T-cell (primary cell): ENCODE data around the gene DPM1. TPM values are rescaled to one million over a fixed set of nuclear protein-coding genes. Genes with fewer than 3 reads are reported as not detected.
A peak's percentile ranks its signal among the peaks of the same experiment; 100 is the strongest.

Source experiments
- ATAC-seq, 4 experiments: fragments of 200-7000 bp in 3 of 4; fragments of 150-1000 bp in 1 of 4; cut with Tn5 transposase; replicated peaks in 1 of 4; 1 replicate in 3 of 4; 2 replicates in 1 of 4; pipeline ENCODE4 v1.10.0; 2021; ENCODE audit warnings: moderate library complexity in 3 of 4, mild to moderate bottlenecking in 2 of 4, moderate number of reproducible peaks in 1 of 4
- CTCF ChIA-PET, 2 donors: fragments of 300-600 bp; sonication (Branson Sonifier 250); formaldehyde crosslinking; loops; one replicate each; lab custom pipeline; 2022; ENCODE audit warnings: antibody characterized with exemption in 2 of 2; lab: Charles Lee
- POLR2A ChIA-PET, 2 donors: fragments of 300-600 bp; sonication (Branson Sonifier 250); formaldehyde crosslinking; loops; one replicate each; lab custom pipeline; 2022; ENCODE audit warnings: antibody characterized with exemption in 2 of 2; lab: Charles Lee
- DNase-seq, 35 experiments: peaks; one replicate each; pipeline versions ENCODE4 v3.0.0 to v3.0.0-alpha.2; 2013 to 2023
- H3K27ac ChIP-seq: one replicate; pipeline ENCODE4 v1.5.1; 2013; ENCODE audit warnings: low read length
- H3K27me3 ChIP-seq, 2 experiments: replicated peaks in 1 of 2; 1 replicate in 1 of 2; 2 replicates in 1 of 2; pipeline versions ENCODE4 v1.6.1 to v1.7.0; 2013; ENCODE audit warnings: low read length in 1 of 2, mixed read lengths in 1 of 2; ENCODE audit not compliant: control insufficient read depth in 2 of 2, insufficient read depth in 2 of 2; ENCODE audit errors: extremely low read depth in 1 of 2
- H3K36me3 ChIP-seq, 2 donors: 1 replicate in 1 of 2; 2 replicates in 1 of 2; pipeline versions ENCODE4 v1.6.1 to v1.7.0; 2013; ENCODE audit warnings: low read length in 1 of 2; ENCODE audit not compliant: control insufficient read depth in 2 of 2, insufficient read depth in 1 of 2; ENCODE audit errors: extremely low read depth in 1 of 2
- H3K4me1 ChIP-seq, 2 experiments: 1 replicate in 1 of 2; 2 replicates in 1 of 2; pipeline versions ENCODE4 v1.6.1 to v1.7.0; 2013; ENCODE audit warnings: low read length in 2 of 2, mixed read lengths in 1 of 2; ENCODE audit not compliant: insufficient read depth in 2 of 2, control insufficient read depth in 1 of 2; ENCODE audit errors: extremely low read depth in 1 of 2
- H3K4me3 ChIP-seq, 2 donors: 1 replicate in 1 of 2; 2 replicates in 1 of 2; pipeline versions ENCODE4 v1.5.1 to v1.7.0; 2013; ENCODE audit warnings: mild to moderate bottlenecking in 2 of 2, low read length in 1 of 2, moderate library complexity in 1 of 2; ENCODE audit not compliant: control insufficient read depth in 1 of 2; ENCODE audit errors: extremely low read depth in 1 of 2
- H3K9me3 ChIP-seq: 2 replicates; pipeline ENCODE4 v1.7.0; 2013
- H3K27ac Mint-ChIP-seq, 2 donors: one replicate each; pipeline ENCODE4 v1.8.0; 2020 to 2021; ENCODE audit warnings: mild to moderate bottlenecking in 2 of 2, mixed read lengths in 2 of 2
- H3K27me3 Mint-ChIP-seq, 2 donors: one replicate each; pipeline ENCODE4 v1.8.0; 2021 to 2022; ENCODE audit warnings: mixed read lengths in 2 of 2
- H3K36me3 Mint-ChIP-seq: one replicate; pipeline ENCODE4 v1.8.0; 2021; ENCODE audit warnings: mixed read lengths
- H3K4me1 Mint-ChIP-seq, 3 donors: one replicate each; pipeline ENCODE4 v1.8.0; 2020 to 2022; ENCODE audit warnings: mixed read lengths in 3 of 3, mild to moderate bottlenecking in 1 of 3
- H3K4me3 Mint-ChIP-seq, 3 donors: one replicate each; pipeline ENCODE4 v1.8.0; 2020 to 2022; ENCODE audit warnings: mild to moderate bottlenecking in 3 of 3, mixed read lengths in 3 of 3, moderate library complexity in 3 of 3
- H3K9me3 Mint-ChIP-seq, 3 donors: one replicate each; pipeline ENCODE4 v1.8.0; 2020 to 2022; ENCODE audit warnings: mixed read lengths in 3 of 3
- WGBS: methylation state at CpG from one replicate; pipeline ENCODE4 v1.1.5; 2013; ENCODE audit warnings: missing lambda C conversion rate; ENCODE audit not compliant: insufficient coverage; 5-methylcytosine and 5-hydroxymethylcytosine counted together
- total RNA-seq, 35 experiments: library from RNA in 6 of 35; stranded (reverse) in 6 of 35; fragments of 120-200 nt in 1 of 35; gene quantifications; one replicate each; pipeline versions ENCODE4 v1.2.1 to v1.2.4 and lab custom pipeline; 2013 to 2026

DPM1 gene
- total RNA-seq, 5 donors from 2014 or later (not counting 1 experiment from before 2014, with no cell fraction given): 23.1 to 37.6 (median 33.4) TPM

GRCh38 chr20:50930976-50931305 lies 27.4 kb downstream of the DPM1 start:
- no peaks in the 10 kb centered on the region for H3K9me3 ChIP-seq
- Mint-ChIP-seq H3K36me3 (peaks cover 35% of the 10 kb centered on the region), H3K4me3 (peak overlapping the region; percentile 84 to 96 (median 86)), H3K27me3 (no peaks in the 10 kb centered on the region), H3K9me3 (no peaks in the 10 kb centered on the region), H3K4me1 (peaks cover 42 to 46% (median 43%) of the 10 kb centered on the region in 3 donors), H3K27ac (peak overlapping the region; percentile 86 to 98)
- DNase-seq (peak in 23 of 35 experiments; percentile 50 to 88 (median 71)), ATAC-seq (peak; percentile 50 to 65 (median 54))
- peak overlapping the region; percentile 91 to 95 for H3K4me3 ChIP-seq
- H3K27ac ChIP-seq: peak overlapping the region; percentile 100
- H3K4me1 ChIP-seq: peaks cover 25 to 33% of the 10 kb centered on the region in 2 experiments
- under 1% methylated on average over 21 of the region's 45 CpGs for WGBS
- H3K27me3 ChIP-seq: no peaks in the 10 kb centered on the region
- ChIA-PET CTCF (interaction anchor here (0.6 to 4.1 kb wide), 14 partner anchors 11 to 611 kb away, joined by 3 to 56 read pairs (median 7); partner anchors contain the start of genes BCAS4 (in 1 of the 2), DPM1 (in 1 of the 2) and MOCS3 (in 1 of the 2)), POLR2A (interaction anchor here (0.6 to 2.1 kb wide), 10 partner anchors 10 to 1255 kb away, joined by 4 to 41 read pairs (median 6); partner anchors contain the start of genes DPM1 (in 2 of the 2), MOCS3 (in 2 of the 2) and BCAS4 (in 1 of the 2))
- H3K36me3 ChIP-seq: peaks cover 0 to 21% of the 10 kb centered on the region in 2 donors

GRCh38 chr20:50930139-50930975 lies 28.0 kb downstream of the DPM1 start:
- Mint-ChIP-seq H3K36me3 (peaks cover 32% of the 10 kb centered on the region), H3K4me1 (peaks cover 48 to 52% (median 49%) of the 10 kb centered on the region in 3 donors), H3K9me3 (no peaks in the 10 kb centered on the region), H3K4me3 (peak overlapping the region; percentile 93 to 96 (median 95)), H3K27me3 (no peaks in the 10 kb centered on the region), H3K27ac (peak overlapping the region; percentile 91 to 92)
- DNase-seq (peak in 14 of 35 experiments; percentile 2 to 31 (median 10)), ATAC-seq (peak in 1 of 4 experiments; percentile 18)
- Histone ChIP-seq H3K4me3 (peak overlapping the region; percentile 74 to 91), H3K36me3 (peaks cover 0 to 21% of the 10 kb centered on the region in 2 donors), H3K27me3 (no peaks in the 10 kb centered on the region), H3K27ac (peak overlapping the region; percentile 39), H3K9me3 (no peaks in the 10 kb centered on the region), H3K4me1 (peaks cover 31 to 34% of the 10 kb centered on the region in 2 experiments)
- WGBS: under 1% methylated on average over 73 of the region's 79 CpGs
- ChIA-PET POLR2A (interaction anchor here (0.6 to 2.1 kb wide), 12 partner anchors 12 to 1254 kb away, joined by 3 to 41 read pairs (median 6); partner anchors contain the start of genes DPM1 (in 2 of the 2) and MOCS3 (in 2 of the 2)), CTCF (interaction anchor here (0.6 to 4.1 kb wide), 24 partner anchors 10 to 1291 kb away, joined by 3 to 56 read pairs (median 5); partner anchors contain the start of genes BCAS4 (in 2 of the 2), DPM1 (in 2 of the 2) and MOCS3 (in 1 of the 2))

- H3K36me3 Mint-ChIP-seq: peaks cover 29% of the 10 kb centered on the region
These were observed 28.8 kb downstream of the DPM1 start for GRCh38 chr20:50929299-50930138.

GRCh38 chr20:50928469-50928868 lies 29.9 kb downstream of the DPM1 start:
- no CpG with 5 or more reads among the region's 5 CpGs for WGBS
- Mint-ChIP-seq H3K36me3 (peaks cover 23% of the 10 kb centered on the region), H3K4me1 (peaks cover 67 to 69% (median 67%) of the 10 kb centered on the region in 3 donors), H3K9me3 (no peaks in the 10 kb centered on the region), H3K27me3 (no peaks in the 10 kb centered on the region), H3K4me3 (peak overlapping the region; percentile 93 to 96 (median 95)), H3K27ac (peak overlapping the region in 1 of 2 donors; percentile 92)
- H3K4me3 ChIP-seq: peak overlapping the region in 1 of 2 donors; percentile 69
- peaks cover 0 to 11% of the 10 kb centered on the region in 2 donors for H3K36me3 ChIP-seq
- H3K27me3 ChIP-seq: no peaks in the 10 kb centered on the region
- CTCF ChIA-PET: interaction anchor here in 1 of 2 donors (0.8 to 4.1 kb wide), 9 partner anchors 8 to 138 kb away, joined by 3 to 56 read pairs (median 9); partner anchors contain the start of gene BCAS4
- H3K27ac ChIP-seq: no peak overlapping the region
- POLR2A ChIA-PET: interaction anchor here in 1 of 2 donors (0.6 to 1.6 kb wide), 3 partner anchors 12 to 128 kb away, joined by 3 to 12 read pairs (median 3); partner anchors contain the start of genes DPM1 and MOCS3
- DNase-seq (no peak), ATAC-seq (no peak)
- no peaks in the 10 kb centered on the region for H3K9me3 ChIP-seq
- H3K4me1 ChIP-seq: peaks cover 36 to 40% of the 10 kb centered on the region in 2 experiments

More at GRCh38 chr20:50929299-50930138, 28.8 kb downstream of the DPM1 start:
- no peaks in the 10 kb centered on the region for H3K9me3 Mint-ChIP-seq
- H3K4me1 Mint-ChIP-seq: peaks cover 56 to 60% (median 57%) of the 10 kb centered on the region in 3 donors
- 24% methylated on average over 4 of the region's 13 CpGs for WGBS
- H3K27ac ChIP-seq: peak overlapping the region; percentile 47
- peak overlapping the region; percentile 91 to 92 for H3K27ac Mint-ChIP-seq
- ChIA-PET CTCF (interaction anchor here (0.6 to 4.1 kb wide), 27 partner anchors 9 to 1290 kb away, joined by 3 to 56 read pairs (median 4); partner anchors contain the start of genes BCAS4 (in 2 of the 2), DPM1 (in 2 of the 2) and MOCS3 (in 1 of the 2)), POLR2A (interaction anchor here (0.6 to 1.6 kb wide), 7 partner anchors 15 to 135 kb away, joined by 3 to 12 read pairs (median 4); partner anchors contain the start of genes BCAS4 (in 1 of the 2), DPM1 (in 1 of the 2) and MOCS3 (in 1 of the 2))
- peak overlapping the region; percentile 93 to 96 (median 95) for H3K4me3 Mint-ChIP-seq
- H3K4me1 ChIP-seq: peaks cover 33 to 40% of the 10 kb centered on the region in 2 experiments
- no peaks in the 10 kb centered on the region for H3K9me3 ChIP-seq
- ATAC-seq (peak; percentile 54 to 65 (median 60)), DNase-seq (peak; percentile 72 to 97 (median 93))
- no peaks in the 10 kb centered on the region for H3K27me3 Mint-ChIP-seq
- peak overlapping the region; percentile 65 to 69 for H3K4me3 ChIP-seq
- peaks cover 0 to 13% of the 10 kb centered on the region in 2 donors for H3K36me3 ChIP-seq
- no peaks in the 10 kb centered on the region for H3K27me3 ChIP-seq

- Histone ChIP-seq H3K4me1 (peaks cover 38 to 43% of the 10 kb centered on the region in 2 experiments), H3K9me3 (no peaks in the 10 kb centered on the region), H3K4me3 (no peak overlapping the region), H3K27me3 (no peaks in the 10 kb centered on the region), H3K27ac (no peak overlapping the region), H3K36me3 (peaks cover 0 to 11% of the 10 kb centered on the region in 2 donors)
- ChIA-PET POLR2A (interaction anchor here (0.5 to 1.3 kb wide), 4 partner anchors 14 to 132 kb away, joined by 3 to 5 read pairs (median 4); partner anchors contain the start of genes BCAS4 (in 1 of the 2), DPM1 (in 1 of the 2) and MOCS3 (in 1 of the 2)), CTCF (interaction anchor here in 1 of 2 donors (0.6 to 2.7 kb wide), 7 partner anchors 11 to 874 kb away, joined by 3 to 14 read pairs (median 5); partner anchors contain the start of genes BCAS4, DPM1 and MOCS3)
- H3K27me3 Mint-ChIP-seq: no peaks in the 10 kb centered on the region
- peaks cover 23% of the 10 kb centered on the region for H3K36me3 Mint-ChIP-seq
- H3K4me3 Mint-ChIP-seq: no peak overlapping the region
- DNase-seq (no peak), ATAC-seq (no peak)
- no CpG with 5 or more reads among the region's 1 CpG for WGBS
- H3K27ac Mint-ChIP-seq: no peak overlapping the region
- H3K4me1 Mint-ChIP-seq: peaks cover 76 to 85% (median 76%) of the 10 kb centered on the region in 3 donors
- no peaks in the 10 kb centered on the region for H3K9me3 Mint-ChIP-seq
These were observed 31.8 kb downstream of the DPM1 start for GRCh38 chr20:50926530-50926929.
